ENCODE measurements around the gene BNC2.

The BNC2 gene

DNA sequence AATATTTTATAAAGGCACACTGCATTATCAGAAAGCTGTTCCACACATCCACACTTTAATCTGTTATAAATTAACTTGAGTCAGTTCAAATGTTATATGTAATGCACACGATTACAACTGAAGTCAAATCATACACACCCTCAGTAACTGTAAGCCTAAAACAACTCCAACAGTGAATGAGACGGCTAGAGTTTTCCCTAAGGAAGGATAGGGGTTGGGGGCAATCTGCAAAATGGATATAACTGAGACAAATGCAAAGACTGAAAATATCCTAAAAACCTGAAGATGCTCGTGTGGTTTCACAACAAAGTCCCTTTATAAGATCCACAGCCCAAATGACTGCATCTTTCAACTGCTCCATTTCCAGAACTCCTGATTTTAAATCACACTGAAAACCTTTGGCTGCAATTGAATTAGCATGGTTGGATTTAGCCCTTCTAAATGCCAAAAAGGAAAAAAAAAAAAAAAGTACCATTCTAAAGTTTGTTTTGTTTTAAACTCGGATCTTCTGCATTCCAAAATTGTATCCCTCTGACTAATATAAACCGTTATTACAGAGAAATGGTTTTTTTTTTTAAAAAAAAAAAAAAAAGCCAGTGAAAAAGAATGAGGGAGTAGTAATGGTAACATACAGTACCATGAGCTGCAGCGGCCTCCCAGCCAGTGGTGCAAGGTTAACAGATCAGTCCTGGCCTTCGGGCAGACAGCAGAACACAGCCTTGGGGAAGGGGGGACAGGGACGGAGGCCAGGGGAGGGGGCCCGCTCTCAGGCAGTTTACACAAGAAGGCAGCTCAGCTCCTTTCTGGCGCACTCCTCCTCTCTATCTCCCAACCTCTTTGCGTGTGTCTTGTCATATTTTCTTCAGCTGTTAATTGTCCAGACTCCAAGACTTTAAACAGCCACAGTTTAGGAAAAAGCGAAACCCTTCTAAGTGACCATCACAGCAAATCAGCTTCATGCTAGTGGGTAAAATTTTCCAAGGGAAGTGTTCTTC, 166.1 kb downstream of the BNC2 start:
- no peak for TF ChIP-seq POLR2A (IDR thresholded peaks at IDR 0.05; ENCODE audit: low read depth, low read length)
- no peak for TF ChIP-seq TAF1 (IDR thresholded peaks at IDR 0.05; ENCODE audit: borderline replicate concordance, low read depth, low read length)
- TF ChIP-seq POLR2AphosphoS5 (IDR thresholded peaks at IDR 0.05; ENCODE audit: low read depth, low read length), result no peak

GRCh38 chr9:16701347-16701746, 169.1 kb downstream of the BNC2 start:
- DNase-seq (ENCODE audit: insufficient read length), result no peak
- TF ChIP-seq TAF1 (IDR thresholded peaks at IDR 0.05; ENCODE audit: borderline replicate concordance, low read depth, low read length) (no peak), POLR2A (IDR thresholded peaks at IDR 0.05; ENCODE audit: low read depth, low read length) (no peak), POLR2AphosphoS5 (IDR thresholded peaks at IDR 0.05; ENCODE audit: low read depth, low read length) (no peak)
- no peak for FAIRE-seq

More for the DNA sequence above, 166.1 kb downstream of the BNC2 start:
- FAIRE-seq, result no peak
- DNase-seq (ENCODE audit: insufficient read length), result no peak

DNA sequence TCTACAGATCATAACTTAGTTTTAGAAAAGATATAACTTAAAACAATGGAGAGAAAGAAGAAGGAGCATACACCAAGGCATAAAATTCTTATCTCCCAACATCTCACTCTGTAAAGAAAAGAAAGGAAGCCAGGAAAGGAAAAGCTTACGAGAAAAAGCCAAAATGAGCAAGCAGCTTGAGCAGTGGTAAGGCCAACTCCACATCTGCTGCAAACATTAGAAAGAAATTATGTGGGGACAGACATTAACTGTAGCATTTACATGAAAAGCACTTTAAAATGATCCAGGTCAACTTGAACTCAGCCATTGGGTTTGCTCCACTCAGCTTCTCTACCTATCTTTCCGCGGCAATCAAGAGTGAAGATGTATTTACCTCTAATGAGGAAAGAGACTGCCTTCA, 176.9 kb downstream of the BNC2 start:
- TF ChIP-seq POLR2A (IDR thresholded peaks at IDR 0.05; ENCODE audit: low read depth, low read length) (no peak), POLR2AphosphoS5 (IDR thresholded peaks at IDR 0.05; ENCODE audit: low read depth, low read length) (no peak), TAF1 (IDR thresholded peaks at IDR 0.05; ENCODE audit: borderline replicate concordance, low read depth, low read length) (no peak)
- DNase-seq (ENCODE audit: insufficient read length), result no peak
- no peak for FAIRE-seq

DNA sequence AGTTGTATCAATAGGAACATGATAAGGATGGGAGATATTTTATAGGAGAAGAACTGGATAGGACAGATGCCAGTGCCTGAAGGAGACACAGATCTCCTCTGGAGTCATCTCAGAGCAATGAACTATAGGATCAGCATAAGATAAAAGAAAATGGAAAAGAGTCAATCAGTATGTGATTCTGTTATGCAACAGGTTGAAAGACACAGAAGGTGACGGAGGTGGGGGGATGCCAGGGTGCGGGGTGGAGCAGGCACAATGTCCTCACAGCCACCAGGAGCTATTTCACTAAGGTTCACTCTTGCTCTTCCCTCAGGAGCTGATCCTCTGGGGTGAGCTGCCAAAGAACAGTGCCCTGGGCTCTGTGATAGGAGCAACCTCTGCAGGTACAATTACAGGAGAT, 179.8 kb downstream of the BNC2 start:
- FAIRE-seq (no peak), DNase-seq (ENCODE audit: insufficient read length) (no peak)

GRCh38 chr9:16690205-16690604, 180.3 kb downstream of the BNC2 start:
- TF ChIP-seq POLR2AphosphoS5 (IDR thresholded peaks at IDR 0.05; ENCODE audit: low read depth, low read length) (no peak), POLR2A (IDR thresholded peaks at IDR 0.05; ENCODE audit: low read depth, low read length) (no peak), TAF1 (IDR thresholded peaks at IDR 0.05; ENCODE audit: borderline replicate concordance, low read depth, low read length) (no peak)
- FAIRE-seq, result no peak
- no peak for DNase-seq (ENCODE audit: insufficient read length)

More for the DNA sequence above, 179.8 kb downstream of the BNC2 start:
- no peak for TF ChIP-seq TAF1 (IDR thresholded peaks at IDR 0.05; ENCODE audit: borderline replicate concordance, low read depth, low read length)
- no peak for TF ChIP-seq POLR2A (IDR thresholded peaks at IDR 0.05; ENCODE audit: low read depth, low read length)
- TF ChIP-seq POLR2AphosphoS5 (IDR thresholded peaks at IDR 0.05; ENCODE audit: low read depth, low read length), result no peak

GRCh38 chr9:16689351-16689938, 181.0 kb downstream of the BNC2 start:
- FAIRE-seq (no peak), DNase-seq (ENCODE audit: insufficient read length) (no peak)
- no peak for TF ChIP-seq POLR2A (IDR thresholded peaks at IDR 0.05; ENCODE audit: low read depth, low read length)

GRCh38 chr9:16688814-16689213, 181.7 kb downstream of the BNC2 start:
- FAIRE-seq, result no peak

GRCh38 chr9:16687678-16688369, 182.6 kb downstream of the BNC2 start:
- FAIRE-seq, result no peak

More at GRCh38 chr9:16688814-16689213, 181.7 kb downstream of the BNC2 start:
- DNase-seq (ENCODE audit: insufficient read length), result no peak
- TF ChIP-seq TAF1 (IDR thresholded peaks at IDR 0.05; ENCODE audit: borderline replicate concordance, low read depth, low read length) (no peak), POLR2A (IDR thresholded peaks at IDR 0.05; ENCODE audit: low read depth, low read length) (no peak), POLR2AphosphoS5 (IDR thresholded peaks at IDR 0.05; ENCODE audit: low read depth, low read length) (no peak)

GRCh38 chr9:16683326-16683725, 187.1 kb downstream of the BNC2 start:
- TF ChIP-seq POLR2A (IDR thresholded peaks at IDR 0.05; ENCODE audit: low read depth, low read length), result no peak
- no peak for TF ChIP-seq POLR2AphosphoS5 (IDR thresholded peaks at IDR 0.05; ENCODE audit: low read depth, low read length)
- DNase-seq (ENCODE audit: insufficient read length) (no peak), FAIRE-seq (no peak)

More at GRCh38 chr9:16687678-16688369, 182.6 kb downstream of the BNC2 start:
- TF ChIP-seq POLR2A (IDR thresholded peaks at IDR 0.05; ENCODE audit: low read depth, low read length), result no peak
- no peak for TF ChIP-seq TAF1 (IDR thresholded peaks at IDR 0.05; ENCODE audit: borderline replicate concordance, low read depth, low read length)
- TF ChIP-seq POLR2AphosphoS5 (IDR thresholded peaks at IDR 0.05; ENCODE audit: low read depth, low read length), result no peak
- no peak for DNase-seq (ENCODE audit: insufficient read length)

DNA sequence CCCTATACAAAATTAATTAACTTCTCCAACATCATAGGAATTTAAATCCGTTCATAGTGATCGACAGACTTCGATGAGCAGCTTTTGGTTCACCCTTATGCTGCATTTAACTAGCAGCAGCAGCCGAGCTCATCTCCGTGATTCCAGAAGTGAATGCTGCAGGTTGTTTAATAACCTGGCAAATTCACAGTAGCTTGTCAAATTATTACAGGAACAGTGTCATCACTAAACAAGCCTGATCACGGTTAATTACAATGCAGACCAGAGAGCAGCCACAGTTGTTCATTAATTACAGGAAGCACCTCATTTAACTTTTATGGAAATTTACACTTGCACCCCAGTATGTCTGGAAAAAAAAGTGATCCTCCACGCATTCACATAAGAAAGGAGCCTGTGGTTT, 188.2 kb downstream of the BNC2 start:
- TF ChIP-seq TAF1 (IDR thresholded peaks at IDR 0.05; ENCODE audit: borderline replicate concordance, low read depth, low read length) (no peak), POLR2A (IDR thresholded peaks at IDR 0.05; ENCODE audit: low read depth, low read length) (no peak), POLR2AphosphoS5 (IDR thresholded peaks at IDR 0.05; ENCODE audit: low read depth, low read length) (no peak)
- no peak for FAIRE-seq
- no peak for DNase-seq (ENCODE audit: insufficient read length)

DNA sequence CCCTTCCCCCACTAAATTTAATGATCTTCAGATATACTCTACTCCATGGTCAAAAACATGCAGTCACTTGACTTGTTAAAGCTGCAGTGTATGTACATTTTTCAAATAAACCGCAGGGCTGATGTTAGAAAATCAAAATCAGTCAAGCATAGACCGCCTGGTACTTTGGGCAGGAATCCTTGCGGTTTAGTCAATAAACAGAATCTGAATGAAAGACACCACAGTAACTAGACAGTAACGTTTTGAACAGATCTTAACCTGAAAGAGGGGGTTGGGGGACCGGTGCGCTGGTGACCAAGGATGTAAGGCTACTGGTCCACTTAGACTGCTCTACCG, 188.8 kb downstream of the BNC2 start:
- FAIRE-seq, result no peak
- no peak for DNase-seq (ENCODE audit: insufficient read length)
- no peak for TF ChIP-seq TAF1 (IDR thresholded peaks at IDR 0.05; ENCODE audit: borderline replicate concordance, low read depth, low read length)
- TF ChIP-seq POLR2A (IDR thresholded peaks at IDR 0.05; ENCODE audit: low read depth, low read length), result no peak
- no peak for TF ChIP-seq POLR2AphosphoS5 (IDR thresholded peaks at IDR 0.05; ENCODE audit: low read depth, low read length)

Measured in GM12892 (cell line).